H1 (cell line): Measurements from ENCODE around the gene NKX6-1. TPM values are rescaled to one million over a fixed set of nuclear protein-coding genes. Genes with fewer than 3 reads are reported as not detected.

Experiments used
- CTCF ChIA-PET: fragments of 300-600 bp; sonication (Branson Sonifier 250); formaldehyde crosslinking; loops from one replicate; lab custom pipeline; 2021; ENCODE audit not compliant: partially characterized antibody; lab: Charles Lee
- POLR2A ChIA-PET: fragments of 300-600 bp; sonication (Branson Sonifier 250); formaldehyde crosslinking; loops from one replicate; lab custom pipeline; 2021; ENCODE audit warnings: inconsistent platforms; ENCODE audit not compliant: partially characterized antibody; lab: Charles Lee
- DNase-seq, 2 experiments: peaks; one replicate each; pipeline versions ENCODE4 v3.0.0 to v3.0.0-alpha.2; 2010 to 2022; ENCODE audit warnings: low spot score in 2 of 2, low read depth in 1 of 2, mixed read lengths in 1 of 2
- FAIRE-seq: peaks from 2 replicates; lab custom pipeline; 2011; peaks lifted over from hg19 to GRCh38; lab: Jason Lieb, UNC
- H2AFZ ChIP-seq: 2 replicates; pipeline ENCODE4 v1.8.1; 2012; ENCODE audit warnings: low read length, inconsistent platforms
- H2AK5ac ChIP-seq: 2 replicates; pipeline ENCODE4 v1.6.1; 2013; ENCODE audit warnings: low read depth, low read length
- H2BK120ac ChIP-seq: replicated peaks from 2 replicates; pipeline ENCODE3; 2013; ENCODE audit warnings: low read depth, low read length, inconsistent platforms
- H2BK12ac ChIP-seq: 2 replicates; pipeline ENCODE4 v1.6.1; 2013; ENCODE audit warnings: low read depth, low read length
- H2BK15ac ChIP-seq: 2 replicates; pipeline ENCODE4 v1.6.1; 2013; ENCODE audit warnings: low read length
- H2BK20ac ChIP-seq: 2 replicates; pipeline ENCODE4 v1.6.1; 2013; ENCODE audit warnings: low read length
- H2BK5ac ChIP-seq: 2 replicates; pipeline ENCODE4 v1.6.1; 2013; ENCODE audit warnings: low read depth, low read length
- H3K14ac ChIP-seq: 2 replicates; pipeline ENCODE4 v1.6.1; 2013; ENCODE audit warnings: inconsistent platforms; ENCODE audit not compliant: insufficient read length
- H3K18ac ChIP-seq: 2 replicates; pipeline ENCODE4 v1.6.1; 2013; ENCODE audit warnings: low read length; ENCODE audit errors: extremely low read depth
- H3K23ac ChIP-seq: 2 replicates; pipeline ENCODE4 v1.6.1; 2013; ENCODE audit warnings: inconsistent platforms; ENCODE audit not compliant: insufficient read length
- H3K23me2 ChIP-seq: 2 replicates; pipeline ENCODE4 v1.6.1; 2013; ENCODE audit warnings: low read depth, low read length
- H3K27ac ChIP-seq: 2 replicates; pipeline ENCODE4 v1.6.1; 2011; ENCODE audit warnings: low read depth, low read length, inconsistent platforms
- H3K27me3 ChIP-seq, 4 experiments: replicated peaks in 1 of 4; 1 replicate in 1 of 4; 2 replicates in 3 of 4; pipeline versions ENCODE4 v1.6.1 to v1.8.1; 2011 to 2013; ENCODE audit warnings: low read length in 3 of 4, mild to moderate bottlenecking in 3 of 4, inconsistent platforms in 2 of 4, mixed read lengths in 2 of 4, moderate library complexity in 1 of 4; ENCODE audit not compliant: control insufficient read depth in 3 of 4, insufficient read depth in 3 of 4; ENCODE audit errors: extremely low read depth in 1 of 4
- H3K36me3 ChIP-seq, 4 experiments: 2 replicates each; pipeline versions ENCODE4 v1.6.1 to v1.8.1; 2011 to 2013; ENCODE audit warnings: mild to moderate bottlenecking in 4 of 4, low read length in 3 of 4, moderate library complexity in 2 of 4, control low read depth in 1 of 4, inconsistent platforms in 1 of 4; ENCODE audit not compliant: insufficient read depth in 4 of 4, control insufficient read depth in 2 of 4
- H3K4ac ChIP-seq: replicated peaks from 2 replicates; pipeline ENCODE3; 2013; ENCODE audit warnings: low read length, low read depth, mixed read lengths, inconsistent platforms; ENCODE audit not compliant: insufficient read length
- H3K4me1 ChIP-seq, 4 experiments: replicated peaks in 1 of 4; 1 replicate in 1 of 4; 2 replicates in 3 of 4; pipeline versions ENCODE4 v1.6.1 to v1.8.1; 2011 to 2013; ENCODE audit warnings: low read length in 3 of 4, inconsistent platforms in 2 of 4, mixed read lengths in 1 of 4; ENCODE audit not compliant: insufficient read depth in 4 of 4, control insufficient read depth in 3 of 4
- H3K4me2 ChIP-seq, 2 experiments: 2 replicates each; pipeline versions ENCODE4 v1.6.1 to v1.8.1; 2011 to 2013; ENCODE audit warnings: low read depth in 2 of 2, low read length in 2 of 2, control low read depth in 1 of 2, inconsistent platforms in 1 of 2, mild to moderate bottlenecking in 1 of 2; ENCODE audit not compliant: insufficient read depth in 1 of 2
- H3K4me3 ChIP-seq, 4 experiments: fragments of 200-600, 300-600 bp in 1 of 4; sonication (generic), shearing (Covaris generic), sonication (Bioruptor Twin) in 1 of 4; 2 replicates each; pipeline versions ENCODE4 v1.5.1 to v1.8.1; 2011 to 2016; ENCODE audit warnings: low read length in 4 of 4, low read depth in 3 of 4, control low read depth in 2 of 4, inconsistent platforms in 2 of 4, mild to moderate bottlenecking in 2 of 4, mixed read lengths in 1 of 4, moderate library complexity in 1 of 4; ENCODE audit not compliant: insufficient read depth in 2 of 4; ENCODE audit errors: extremely low read depth in 1 of 4
- H3K56ac ChIP-seq: replicated peaks from 2 replicates; pipeline ENCODE3; 2013; ENCODE audit warnings: low read depth, mild to moderate bottlenecking, mixed read lengths, low read length, inconsistent platforms; ENCODE audit not compliant: insufficient read length
- H3K79me1 ChIP-seq: 2 replicates; pipeline ENCODE4 v1.6.1; 2013; ENCODE audit warnings: low read depth, low read length, control low read depth
- H3K79me2 ChIP-seq, 2 experiments: 2 replicates each; pipeline versions ENCODE4 v1.6.1 to v1.8.1; 2012 to 2013; ENCODE audit warnings: low read length in 2 of 2, mild to moderate bottlenecking in 2 of 2, inconsistent platforms in 1 of 2; ENCODE audit not compliant: insufficient read depth in 2 of 2, control insufficient read depth in 1 of 2
- H3K9ac ChIP-seq, 4 experiments: replicated peaks in 1 of 4; 1 replicate in 1 of 4; 2 replicates in 3 of 4; pipeline versions ENCODE4 v1.6.1 to v1.8.1; 2011 to 2013; ENCODE audit warnings: low read depth in 3 of 4, low read length in 3 of 4, control low read depth in 2 of 4, mild to moderate bottlenecking in 2 of 4, moderate library complexity in 2 of 4, inconsistent platforms in 1 of 4; ENCODE audit errors: extremely low read depth in 1 of 4
- H3K9me3 ChIP-seq, 2 experiments: 2 replicates each; pipeline versions ENCODE4 v1.6.1 to v1.8.1; 2012 to 2013; ENCODE audit warnings: mild to moderate bottlenecking in 2 of 2, moderate library complexity in 2 of 2, control low read depth in 1 of 2, inconsistent platforms in 1 of 2, low read depth in 1 of 2, low read length in 1 of 2, mixed read lengths in 1 of 2; ENCODE audit not compliant: insufficient read depth in 2 of 2
- H4K20me1 ChIP-seq, 2 experiments: replicated peaks in 1 of 2; 2 replicates each; pipeline versions ENCODE3 to v1.8.1; 2011 to 2013; ENCODE audit warnings: inconsistent platforms in 2 of 2, low read length in 2 of 2, mild to moderate bottlenecking in 1 of 2; ENCODE audit not compliant: insufficient read depth in 2 of 2, control insufficient read depth in 1 of 2
- H4K5ac ChIP-seq: 2 replicates; pipeline ENCODE4 v1.6.1; 2013; ENCODE audit warnings: low read length, low read depth, mixed read lengths, inconsistent platforms; ENCODE audit not compliant: insufficient read length
- H4K8ac ChIP-seq: 2 replicates; pipeline ENCODE4 v1.8.0; 2013; ENCODE audit warnings: mild to moderate bottlenecking, moderate library complexity, low read length, inconsistent platforms; ENCODE audit not compliant: insufficient read depth; ENCODE audit errors: extremely low read depth
- H4K91ac ChIP-seq: replicated peaks from 2 replicates; pipeline ENCODE3; 2013; ENCODE audit warnings: low read length, mixed read lengths, inconsistent platforms; ENCODE audit not compliant: insufficient read length
- BACH1 ChIP-seq: IDR thresholded peaks from 2 replicates; pipeline ENCODE4 v1.6.1; 2012; ENCODE audit warnings: low read length, improper control_type of control experiment
- CBX8 ChIP-seq: fragments of 300-800, 300-1000 bp; sonication (generic); IDR thresholded peaks from 2 replicates; pipeline ENCODE4 v1.7.1; 2016; ENCODE audit warnings: low read depth, low read length, borderline replicate concordance
- CHD2 ChIP-seq: IDR thresholded peaks from 2 replicates; pipeline ENCODE4 v1.6.1; 2012; ENCODE audit warnings: low read length, improper control_type of control experiment
- GABPA ChIP-seq: IDR thresholded peaks from 2 replicates; pipeline ENCODE4 v1.6.1; 2011; ENCODE audit warnings: mild to moderate bottlenecking, low read length, moderate library complexity, borderline replicate concordance; ENCODE audit not compliant: insufficient read depth
- KDM1A ChIP-seq: fragments of 200-600, 300-600 bp; sonication (generic); IDR thresholded peaks from 2 replicates; pipeline ENCODE4 v1.7.1; 2016; ENCODE audit warnings: mild to moderate bottlenecking, low read length, borderline replicate concordance
- POLR2AphosphoS5 ChIP-seq: IDR thresholded peaks from 2 replicates; pipeline ENCODE4 v1.6.1; 2011; ENCODE audit warnings: low read depth, low read length
- RAD21 ChIP-seq, 2 experiments: IDR thresholded peaks in 1 of 2; conservative IDR thresholded peaks in 1 of 2; 2 replicates each; pipeline ENCODE4 v1.6.1; 2011; ENCODE audit warnings: low read depth in 2 of 2, low read length in 2 of 2, improper control_type of control experiment in 1 of 2, inconsistent platforms in 1 of 2, mild to moderate bottlenecking in 1 of 2, moderate library complexity in 1 of 2
- SIRT6 ChIP-seq: IDR thresholded peaks from one replicate; pipeline ENCODE4 v1.7.1; 2012; ENCODE audit warnings: low read length, inconsistent platforms
- SIX5 ChIP-seq: IDR thresholded peaks from 2 replicates; pipeline ENCODE4 v1.6.1; 2011; ENCODE audit warnings: mild to moderate bottlenecking, low read depth, low read length
- SP1 ChIP-seq: IDR thresholded peaks from 2 replicates; pipeline ENCODE4 v1.6.1; 2011; ENCODE audit warnings: low read depth, low read length
- TAF7 ChIP-seq: optimal IDR thresholded peaks from 2 replicates; pipeline ENCODE3; 2011; ENCODE audit warnings: low read depth, mild to moderate bottlenecking, inconsistent platforms, low read length, moderate library complexity, borderline replicate concordance
- TCF12 ChIP-seq: IDR thresholded peaks from 2 replicates; pipeline ENCODE4 v1.6.1; 2011; ENCODE audit warnings: low read depth, mild to moderate bottlenecking, low read length
- TEAD4 ChIP-seq: IDR thresholded peaks from 2 replicates; pipeline ENCODE4 v1.6.1; 2012; ENCODE audit warnings: low read depth, low read length, inconsistent platforms, mixed read lengths
- WGBS, 2 experiments: shearing (Covaris generic) in 1 of 2; methylation state at CpG; one replicate each; pipeline versions ENCODE4 v1.1.6 to v1.1.7; 2013 to 2015; ENCODE audit warnings: low lambda C conversion rate in 2 of 2, mixed read lengths in 2 of 2, inconsistent platforms in 1 of 2, low coverage in 1 of 2, missing lambda C conversion rate in 1 of 2; ENCODE audit not compliant: insufficient replicate concordance in 2 of 2, insufficient coverage in 1 of 2, insufficient read length in 1 of 2; ENCODE audit errors: extremely low coverage in 1 of 2, missing lambda C conversion rate in 1 of 2; 5-methylcytosine and 5-hydroxymethylcytosine counted together
- polyA plus RNA-seq, 7 experiments: library from polyadenylated mRNA; depleted of rRNA in 3 of 7; stranded (reverse) in 5 of 7; unstranded in 2 of 7; fragments of >200 nt in 5 of 7; fragments of 200-250 nt in 2 of 7; gene quantifications; 1 replicate in 5 of 7; 2 replicates in 1 of 7; 4 replicates in 1 of 7; pipeline versions ENCODE4 v1.2.1 to v1.2.3, GENCODE V29; 2011 to 2013; ENCODE audit warnings: missing spikeins in 2 of 7, mixed read lengths in 2 of 7
- total RNA-seq: library from RNA; stranded (reverse); fragmentation: NEBNext Ultra II Directional; extraction: Animal tissue kit (Norgen Biotek cat#: 25700); gene quantifications from 2 replicates; pipeline ENCODE4 v1.2.1, GENCODE V29; 2021

Gene NKX6-1
- total and polyA plus RNA-seq, 2 of the 8 experiments (the other 6 are each of a cell fraction or from before 2014, with no cell fraction given): 0.03 to 0.45 TPM

GRCh38 chr4:84494076-84494475 is 5.0 kb downstream of the NKX6-1 start:
- ChIA-PET CTCF (interaction anchor here (0.6 to 5.0 kb wide), 3 partner anchors 11 to 452 kb away, joined by 3 to 69 read pairs (median 3); no protein-coding TSS in a partner anchor), POLR2A (no interaction called here)
- H2AFZ ChIP-seq: no peak overlapping the region
- no peak overlapping the region for H3K14ac ChIP-seq
- no peak overlapping the region for H2BK120ac ChIP-seq
- no peak overlapping the region for H3K23ac ChIP-seq
- H2AK5ac ChIP-seq: no peak overlapping the region
- no peak overlapping the region for H2BK12ac ChIP-seq
- no peak overlapping the region for H4K5ac ChIP-seq
- H2BK5ac ChIP-seq: no peak overlapping the region
- FAIRE-seq: no peak
- H3K79me1 ChIP-seq: no peaks in the 10 kb centered on the region
- no peak overlapping the region for H4K91ac ChIP-seq
- no peak overlapping the region for H4K8ac ChIP-seq
- H3K27ac ChIP-seq: no peak overlapping the region
- peak overlapping the region; percentile 75 to 97; a peak in 1 of 4 replicates for H3K4me2 ChIP-seq
- H3K27me3 ChIP-seq: peaks cover 72 to 100% (median 92%) of the 10 kb centered on the region in 4 experiments
- no peak overlapping the region for H2BK20ac ChIP-seq
- no peaks in the 10 kb centered on the region for H3K79me2 ChIP-seq
- WGBS, 2 experiments: 3% methylated on average over 2 of the region's 2 CpGs; no CpG with 5 or more reads in 1 of the 2 experiments
- H3K9ac ChIP-seq: no peak overlapping the region
- H3K4me3 ChIP-seq: no peak overlapping the region
- H3K36me3 ChIP-seq: peaks cover 0 to 11% (median 0%) of the 10 kb centered on the region in 4 experiments; a peak in 1 of 8 replicates
- H3K4me1 ChIP-seq: peaks cover 9 to 32% (median 21%) of the 10 kb centered on the region in 4 experiments
- TF ChIP-seq KDM1A: no peak
- TF ChIP-seq RAD21 (IDR thresholded peaks at IDR 0.05 in 1 of 2, conservative IDR thresholded peaks at IDR 0.05 in 1 of 2; ENCODE audit: low read depth in 2 of 2, low read length in 2 of 2): no peak
- no peak for TF ChIP-seq TEAD4
- no peak for TF ChIP-seq SIX5
- TF ChIP-seq GABPA: no peak
- TF ChIP-seq TCF12: no peak
- TF ChIP-seq CBX8: no peak
- no peak for TF ChIP-seq BACH1
- no peak for TF ChIP-seq CHD2
- TF ChIP-seq TAF7: no peak
- no peak for TF ChIP-seq POLR2AphosphoS5
- no peak for TF ChIP-seq SP1
- TF ChIP-seq SIRT6: no peak
- H3K18ac ChIP-seq: no peak overlapping the region
- no peak overlapping the region for H3K56ac ChIP-seq
- peaks cover 33% of the 10 kb centered on the region; the same call in 1 of the 2 replicates for H3K23me2 ChIP-seq
- H3K4ac ChIP-seq: no peak overlapping the region
- no peak overlapping the region for H2BK15ac ChIP-seq
- H3K9me3 ChIP-seq: no peaks in the 10 kb centered on the region
- DNase-seq: no peak
- H4K20me1 ChIP-seq: peaks cover 4 to 8% of the 10 kb centered on the region in 2 experiments
